CD4-positive, alpha-beta memory T cell (primary cell): ENCODE data around the gene GDAP2. TPM values are rescaled to one million over a fixed set of nuclear protein-coding genes. Genes with fewer than 3 reads are reported as not detected.

Source experiments
- CTCF ChIA-PET: fragments of 350-600 bp; sonication (Branson Sonifier 250); formaldehyde crosslinking; loops from one replicate; lab custom pipeline; 2021; ENCODE audit warnings: inconsistent platforms; ENCODE audit not compliant: partially characterized antibody; lab: Charles Lee
- POLR2A ChIA-PET: fragments of 350-600 bp; sonication (Branson Sonifier 250); formaldehyde crosslinking; loops from one replicate; lab custom pipeline; 2021; ENCODE audit not compliant: partially characterized antibody; lab: Charles Lee
- DNase-seq, 5 donors: peaks; one replicate each; pipeline versions ENCODE4 v3.0.0 to v3.0.0-alpha.2; 2020 to 2022; ENCODE audit warnings: mixed read lengths in 1 of 5
- H3K27ac ChIP-seq: one replicate; pipeline ENCODE4 v1.7.0; 2013; ENCODE audit warnings: low read depth, low read length
- H3K27me3 ChIP-seq: 2 replicates; pipeline ENCODE4 v1.7.0; 2013; ENCODE audit warnings: mild to moderate bottlenecking, low read length, moderate library complexity; ENCODE audit not compliant: insufficient read depth
- H3K36me3 ChIP-seq: 2 replicates; pipeline ENCODE4 v1.7.0; 2013; ENCODE audit warnings: mild to moderate bottlenecking, low read length, moderate library complexity; ENCODE audit not compliant: insufficient read depth
- H3K4me1 ChIP-seq: 2 replicates; pipeline ENCODE4 v1.7.0; 2013; ENCODE audit warnings: mild to moderate bottlenecking, low read length, moderate library complexity; ENCODE audit not compliant: insufficient read depth
- H3K4me3 ChIP-seq, 2 donors: one replicate each; pipeline ENCODE4 v1.7.0; 2013; ENCODE audit warnings: low read length in 2 of 2, mild to moderate bottlenecking in 1 of 2
- H3K9me3 ChIP-seq, 2 donors: one replicate each; pipeline ENCODE4 v1.7.0; 2013; ENCODE audit warnings: low read length in 2 of 2, control low read depth in 1 of 2; ENCODE audit not compliant: control insufficient read depth in 1 of 2
- H3K27ac Mint-ChIP-seq, 7 donors: one replicate each; pipeline ENCODE4 v1.8.0; 2020 to 2021; ENCODE audit warnings: mixed read lengths in 7 of 7, mild to moderate bottlenecking in 6 of 7, inconsistent platforms in 3 of 7, moderate library complexity in 3 of 7
- H3K27me3 Mint-ChIP-seq, 2 donors: one replicate each; pipeline ENCODE4 v1.8.0; 2020 to 2021; ENCODE audit warnings: mixed read lengths in 2 of 2
- H3K36me3 Mint-ChIP-seq, 2 donors: one replicate each; pipeline ENCODE4 v1.8.0; 2020 to 2021; ENCODE audit warnings: mixed read lengths in 2 of 2, inconsistent platforms in 1 of 2, mild to moderate bottlenecking in 1 of 2
- H3K4me1 Mint-ChIP-seq, 4 donors: one replicate each; pipeline ENCODE4 v1.8.0; 2020 to 2021; ENCODE audit warnings: mixed read lengths in 4 of 4, mild to moderate bottlenecking in 1 of 4
- H3K4me3 Mint-ChIP-seq, 8 donors: one replicate each; pipeline ENCODE4 v1.8.0; 2020 to 2021; ENCODE audit warnings: mixed read lengths in 8 of 8, mild to moderate bottlenecking in 7 of 8, moderate library complexity in 6 of 8, inconsistent platforms in 3 of 8
- H3K9me3 Mint-ChIP-seq, 8 donors: one replicate each; pipeline ENCODE4 v1.8.0; 2020 to 2021; ENCODE audit warnings: mixed read lengths in 8 of 8, mild to moderate bottlenecking in 5 of 8, inconsistent platforms in 3 of 8, moderate library complexity in 1 of 8
- intact Hi-C: fragments of 100-400 bp; cut with micrococcal nuclease; formaldehyde crosslinking; loops from one replicate; pipeline ENCODE4 v1.15.1; 2023
- polyA plus RNA-seq, 2 donors: library from polyadenylated mRNA; unstranded; fragments of 300-500 nt; fragmentation: Illumina TruSeq; gene quantifications; one replicate each; pipeline ENCODE4 v1.2.3, GENCODE V29; 2021
- total RNA-seq, 2 experiments: library from RNA; stranded (reverse); gene quantifications; one replicate each; pipeline ENCODE4 v1.2.3, GENCODE V29; 2021

The GDAP2 gene
- total and polyA plus RNA-seq, 4 experiments from 2014 or later = 5.6 to 29.5 (median 20.1) TPM

GRCh38 chr1:117904485-117904884 is 24.9 kb downstream of the GDAP2 start:
- Mint-ChIP-seq H3K27me3 (no peaks in the 10 kb centered on the region), H3K27ac (peak overlapping the region in 1 of 7 donors; percentile 85)

GRCh38 chr1:117902944-117903343 is 26.5 kb downstream of the GDAP2 start:
- Histone ChIP-seq H3K9me3 (no peaks in the 10 kb centered on the region), H3K27me3 (no peaks in the 10 kb centered on the region), H3K27ac (no peak overlapping the region), H3K4me3 (no peak overlapping the region), H3K4me1 (no peaks in the 10 kb centered on the region), H3K36me3 (peaks cover 29% of the 10 kb centered on the region)
- ChIA-PET CTCF (no interaction called here), POLR2A (no interaction called here)
- Mint-ChIP-seq H3K27ac (peak overlapping the region in 3 of 7 donors; percentile 0 to 9 (median 2)), H3K4me3 (no peak overlapping the region), H3K36me3 (peaks cover 57 to 72% of the 10 kb centered on the region in 2 donors), H3K27me3 (no peaks in the 10 kb centered on the region), H3K4me1 (peaks cover 0 to 2% (median 0%) of the 10 kb centered on the region in 4 donors), H3K9me3 (no peaks in the 10 kb centered on the region)
- intact Hi-C loops = no loop called here
- DNase-seq = no peak

More at GRCh38 chr1:117904485-117904884, 24.9 kb downstream of the GDAP2 start:
- no peaks in the 10 kb centered on the region for H3K9me3 Mint-ChIP-seq
- no peak for DNase-seq
- no peak overlapping the region for H3K4me3 Mint-ChIP-seq
- POLR2A ChIA-PET = no interaction called here
- Histone ChIP-seq H3K27me3 (no peaks in the 10 kb centered on the region), H3K27ac (no peak overlapping the region), H3K9me3 (no peaks in the 10 kb centered on the region), H3K36me3 (peaks cover 20% of the 10 kb centered on the region), H3K4me1 (no peaks in the 10 kb centered on the region), H3K4me3 (no peak overlapping the region)
- H3K36me3 Mint-ChIP-seq = peaks cover 58 to 61% of the 10 kb centered on the region in 2 donors
- intact Hi-C loops = no loop called here
- no peaks in the 10 kb centered on the region for H3K4me1 Mint-ChIP-seq
- CTCF ChIA-PET = no interaction called here

- no peak overlapping the region for H3K4me3 Mint-ChIP-seq
- POLR2A ChIA-PET = interaction anchor here (0.7 kb wide), 1 partner anchor 108 kb away, joined by 3 read pairs; no protein-coding TSS in a partner anchor
- H3K27me3 Mint-ChIP-seq = no peaks in the 10 kb centered on the region
- DNase-seq = no peak
- H3K36me3 Mint-ChIP-seq = peaks cover 38 to 70% of the 10 kb centered on the region in 2 donors
- H3K27me3 ChIP-seq = no peaks in the 10 kb centered on the region
- no peak overlapping the region for H3K27ac ChIP-seq
- H3K27ac Mint-ChIP-seq = peak overlapping the region in 1 of 7 donors; percentile 58
- peaks cover 0 to 4% (median 1%) of the 10 kb centered on the region in 4 donors for H3K4me1 Mint-ChIP-seq
- no peaks in the 10 kb centered on the region for H3K9me3 ChIP-seq
- H3K9me3 Mint-ChIP-seq = no peaks in the 10 kb centered on the region
- H3K4me3 ChIP-seq = no peak overlapping the region
- CTCF ChIA-PET = interaction anchor here (1.1 kb wide), 1 partner anchor 386 kb away, joined by 4 read pairs; no protein-coding TSS in a partner anchor
- H3K4me1 ChIP-seq = no peaks in the 10 kb centered on the region
- intact Hi-C loops = loop anchor here (5.0 kb wide), 1 partner anchor 148 kb away; no protein-coding TSS in a partner anchor
- H3K36me3 ChIP-seq = peaks cover 34% of the 10 kb centered on the region
Observed at GRCh38 chr1:117899801-117900200, 29.6 kb downstream of the GDAP2 start.

GRCh38 chr1:117897551-117897950 is 31.9 kb downstream of the GDAP2 start:
- H3K36me3 Mint-ChIP-seq = peaks cover 23 to 56% of the 10 kb centered on the region in 2 donors
- Histone ChIP-seq H3K9me3 (no peaks in the 10 kb centered on the region), H3K4me1 (no peaks in the 10 kb centered on the region), H3K27me3 (no peaks in the 10 kb centered on the region), H3K27ac (no peak overlapping the region), H3K36me3 (peaks cover 30% of the 10 kb centered on the region), H3K4me3 (no peak overlapping the region)
- no peak overlapping the region for H3K4me3 Mint-ChIP-seq
- H3K27ac Mint-ChIP-seq = peak overlapping the region in 1 of 7 donors; percentile 73
- CTCF ChIA-PET = interaction anchor here (1.1 to 3.3 kb wide), 4 partner anchors 22 to 143 kb away, joined by 3 to 20 read pairs (median 9); partner anchors contain the start of genes GDAP2 and WDR3
- H3K9me3 Mint-ChIP-seq = no peaks in the 10 kb centered on the region
- intact Hi-C loops = loop anchor here (5.0 kb wide), 1 partner anchor 145 kb away; no protein-coding TSS in a partner anchor
- DNase-seq = no peak
- H3K4me1 Mint-ChIP-seq = peaks cover 0 to 4% (median 1%) of the 10 kb centered on the region in 4 donors
- POLR2A ChIA-PET = no interaction called here
- no peaks in the 10 kb centered on the region for H3K27me3 Mint-ChIP-seq

- no peak overlapping the region for H3K27ac ChIP-seq
- DNase-seq = peak; percentile 41 to 59 (median 51)
- CTCF ChIA-PET = interaction anchor here (1.1 to 3.4 kb wide), 17 partner anchors 9 to 829 kb away, joined by 4 to 34 read pairs (median 7); partner anchors contain the start of genes GDAP2 and WDR3
- intact Hi-C loops = loop anchor here (1.0 to 5.0 kb wide), 3 partner anchors 143 to 829 kb away; no protein-coding TSS in a partner anchor
- POLR2A ChIA-PET = interaction anchor here (1.2 kb wide), 1 partner anchor 361 kb away, joined by 3 read pairs; no protein-coding TSS in a partner anchor
- H3K27me3 Mint-ChIP-seq = no peaks in the 10 kb centered on the region
- H3K36me3 Mint-ChIP-seq = peaks cover 20 to 52% of the 10 kb centered on the region in 2 donors
- no peaks in the 10 kb centered on the region for H3K27me3 ChIP-seq
- H3K4me1 Mint-ChIP-seq = peaks cover 0 to 4% (median 1%) of the 10 kb centered on the region in 4 donors
- no peak overlapping the region for H3K4me3 ChIP-seq
- H3K9me3 Mint-ChIP-seq = no peaks in the 10 kb centered on the region
- no peak overlapping the region for H3K4me3 Mint-ChIP-seq
- peak overlapping the region in 5 of 7 donors; percentile 3 to 66 (median 33) for H3K27ac Mint-ChIP-seq
- H3K4me1 ChIP-seq = no peaks in the 10 kb centered on the region
- peaks cover 30% of the 10 kb centered on the region for H3K36me3 ChIP-seq
- no peaks in the 10 kb centered on the region for H3K9me3 ChIP-seq
Observed at GRCh38 chr1:117895482-117896114, 33.8 kb downstream of the GDAP2 start.

- intact Hi-C loops = loop anchor here (2.0 kb wide), 1 partner anchor 827 kb away; no protein-coding TSS in a partner anchor
- no peak for DNase-seq
Observed at GRCh38 chr1:117894078-117894477, 35.3 kb downstream of the GDAP2 start.

GRCh38 chr1:117892512-117892911 is 36.9 kb downstream of the GDAP2 start:
- Histone ChIP-seq H3K27me3 (no peaks in the 10 kb centered on the region), H3K9me3 (no peaks in the 10 kb centered on the region), H3K4me1 (no peaks in the 10 kb centered on the region), H3K27ac (no peak overlapping the region), H3K4me3 (no peak overlapping the region), H3K36me3 (peaks cover 25% of the 10 kb centered on the region)
- Mint-ChIP-seq H3K4me1 (peaks cover 0 to 3% (median 1%) of the 10 kb centered on the region in 4 donors), H3K27ac (no peak overlapping the region), H3K9me3 (no peaks in the 10 kb centered on the region), H3K27me3 (no peaks in the 10 kb centered on the region), H3K36me3 (peaks cover 33 to 49% of the 10 kb centered on the region in 2 donors), H3K4me3 (no peak overlapping the region)
- ChIA-PET POLR2A (no interaction called here), CTCF (no interaction called here)
- intact Hi-C loops = no loop called here
- DNase-seq = no peak

More at GRCh38 chr1:117894078-117894477, 35.3 kb downstream of the GDAP2 start:
- Histone ChIP-seq H3K4me1 (no peaks in the 10 kb centered on the region), H3K36me3 (peaks cover 30% of the 10 kb centered on the region), H3K9me3 (no peaks in the 10 kb centered on the region), H3K27me3 (no peaks in the 10 kb centered on the region), H3K27ac (no peak overlapping the region), H3K4me3 (no peak overlapping the region)
- CTCF ChIA-PET = interaction anchor here (0.7 to 3.4 kb wide), 8 partner anchors 12 to 826 kb away, joined by 3 to 34 read pairs (median 7); no protein-coding TSS in a partner anchor
- H3K36me3 Mint-ChIP-seq = peaks cover 28 to 55% of the 10 kb centered on the region in 2 donors
- no peaks in the 10 kb centered on the region for H3K9me3 Mint-ChIP-seq
- H3K4me3 Mint-ChIP-seq = no peak overlapping the region
- POLR2A ChIA-PET = no interaction called here
- peaks cover 0 to 3% (median 1%) of the 10 kb centered on the region in 4 donors for H3K4me1 Mint-ChIP-seq
- no peaks in the 10 kb centered on the region for H3K27me3 Mint-ChIP-seq
- no peak overlapping the region for H3K27ac Mint-ChIP-seq
